Measurements from ENCODE around the gene FLVCR1.
"Not testable (repeated sequence)": the region's sequence is repeated elsewhere in the genome, so short reads cannot be mapped to it uniquely, and the experiment has no call there.

Gene FLVCR1

GRCh38 chr1:212860713-212861581, 2.9 kb downstream of the FLVCR1 start:
- no peak for DNase-seq

GRCh38 chr1:212862111-212862690, 4.1 kb downstream of the FLVCR1 start:
- no peak for DNase-seq

- not testable (repeated sequence) for DNase-seq
Measured at GRCh38 chr1:212863345-212863744, 5.3 kb downstream of the FLVCR1 start.

GRCh38 chr1:212864201-212864600, 6.1 kb downstream of the FLVCR1 start:
- DNase-seq = no peak

GRCh38 chr1:212867192-212867591, 9.1 kb downstream of the FLVCR1 start:
- no peak for DNase-seq

GRCh38 chr1:212871976-212872375, 13.9 kb downstream of the FLVCR1 start:
- DNase-seq = no peak

- DNase-seq = no peak
Measured at GRCh38 chr1:212873518-212873917, 15.4 kb downstream of the FLVCR1 start.

GRCh38 chr1:212878418-212878817, 20.3 kb downstream of the FLVCR1 start:
- DNase-seq = no peak

- DNase-seq = no peak
Measured at GRCh38 chr1:212879947-212880690, 22.0 kb downstream of the FLVCR1 start.

GRCh38 chr1:212884592-212884991, 26.5 kb downstream of the FLVCR1 start:
- DNase-seq = no peak

GRCh38 chr1:212892108-212892507, 34.0 kb downstream of the FLVCR1 start:
- DNase-seq = no peak

GRCh38 chr1:212899845-212900244, 41.8 kb downstream of the FLVCR1 start:
- DNase-seq = no peak

- DNase-seq = no peak
Measured at GRCh38 chr1:212901290-212901689, 43.2 kb downstream of the FLVCR1 start.

GRCh38 chr1:212902054-212902453, 44.0 kb downstream of the FLVCR1 start:
- DNase-seq = no peak

GRCh38 chr1:212903664-212904063, 45.6 kb downstream of the FLVCR1 start:
- DNase-seq = no peak

- DNase-seq = not testable (repeated sequence)
Measured at GRCh38 chr1:212908071-212908470, 50.0 kb downstream of the FLVCR1 start.

- no peak for DNase-seq
Measured at GRCh38 chr1:212908971-212909370, 50.9 kb downstream of the FLVCR1 start.

GRCh38 chr1:212909652-212910063, 51.6 kb downstream of the FLVCR1 start:
- no peak for DNase-seq

GRCh38 chr1:212910213-212910612, 52.1 kb downstream of the FLVCR1 start:
- DNase-seq = not testable (repeated sequence)

- DNase-seq = not testable (repeated sequence)
Measured at GRCh38 chr1:212913638-212914037, 55.6 kb downstream of the FLVCR1 start.

GRCh38 chr1:212914110-212914509, 56.0 kb downstream of the FLVCR1 start:
- DNase-seq = not testable (repeated sequence)

GRCh38 chr1:212914789-212915188, 56.7 kb downstream of the FLVCR1 start:
- DNase-seq = no peak

- DNase-seq = no peak
Measured at GRCh38 chr1:212915245-212916091, 57.4 kb downstream of the FLVCR1 start.
